PC-3 (cell line): Measurements from ENCODE around the gene SERINC3. TPM values are rescaled to one million over a fixed set of nuclear protein-coding genes. Genes with fewer than 3 reads are reported as not detected.
A peak's percentile ranks its signal among the peaks of the same experiment; 100 is the strongest.

Experiments
- ATAC-seq: fragments of 200-7000 bp; cut with Tn5 transposase; 2 replicates; pipeline ENCODE4 v1.9.1; 2020; ENCODE audit warnings: mild to moderate bottlenecking, moderate library complexity
- BruUV-seq: library from RNA; stranded (reverse); fragments of 400-500 nt; replicated peaks from 2 replicates; lab custom pipeline; 2021; lab: Mats Ljungman, UMichigan
- CTCF ChIA-PET: fragments of 300-600 bp; sonication (Branson Sonifier 250); formaldehyde crosslinking; loops from one replicate; lab custom pipeline; 2022; ENCODE audit warnings: antibody characterized with exemption; lab: Charles Lee
- POLR2A ChIA-PET: fragments of 300-600 bp; sonication (Branson Sonifier 250); formaldehyde crosslinking; loops from one replicate; lab custom pipeline; 2022; ENCODE audit warnings: antibody characterized with exemption; ENCODE audit not compliant: unreplicated experiment; lab: Charles Lee
- DNase-seq: peaks from one replicate; pipeline ENCODE4 v3.0.0-alpha.2; 2015
- H2AFZ ChIP-seq: fragments of 300-600 bp; sonication (generic); 2 replicates; pipeline ENCODE4 v1.6.0; 2016; ENCODE audit warnings: antibody characterized with exemption, low read length
- H3F3A ChIP-seq: fragments of 300-600 bp; sonication (generic); one replicate; pipeline ENCODE4 v1.6.0; 2017; ENCODE audit warnings: antibody characterized with exemption, low read length, control low read depth, mild to moderate bottlenecking; ENCODE audit not compliant: unreplicated experiment
- H3K27ac ChIP-seq: fragments of 300-600 bp; sonication (generic); 2 replicates; pipeline ENCODE4 v1.5.1; 2016; ENCODE audit warnings: mild to moderate bottlenecking, low read length
- H3K27me3 ChIP-seq: fragments of 300-600 bp; sonication (generic); 2 replicates; pipeline ENCODE4 v1.6.1; 2016; ENCODE audit warnings: low read length, mixed read lengths
- H3K36me3 ChIP-seq: fragments of 300-600 bp; sonication (generic); 2 replicates; pipeline ENCODE4 v1.6.1; 2016; ENCODE audit warnings: low read depth, mixed run types, low read length, mixed read lengths
- H3K4me1 ChIP-seq: fragments of 300-600 bp; sonication (generic); 2 replicates; pipeline ENCODE4 v1.5.1; 2016; ENCODE audit warnings: low read length; ENCODE audit not compliant: insufficient read depth
- H3K4me2 ChIP-seq: fragments of 300-600 bp; sonication (generic); 2 replicates; pipeline ENCODE4 v1.6.0; 2016; ENCODE audit warnings: low read length
- H3K4me3 ChIP-seq: fragments of 300-600 bp; sonication (generic); 2 replicates; pipeline ENCODE4 v1.5.1; 2016; ENCODE audit warnings: mild to moderate bottlenecking, low read length, mixed read lengths
- H3K79me2 ChIP-seq: fragments of 300-600 bp; sonication (generic); 2 replicates; pipeline ENCODE4 v1.6.1; 2017; ENCODE audit warnings: low read length, mixed read lengths
- H3K9ac ChIP-seq: fragments of 300-600 bp; sonication (generic); 2 replicates; pipeline ENCODE4 v1.6.0; 2016; ENCODE audit warnings: mild to moderate bottlenecking, low read length
- H3K9me2 ChIP-seq: fragments of 300-600 bp; sonication (generic); replicated peaks from 2 replicates; pipeline ENCODE4 v1.6.1; 2016; ENCODE audit warnings: mixed run types, low read length, mixed read lengths
- H3K9me3 ChIP-seq: fragments of 300-600 bp; sonication (generic); 2 replicates; pipeline ENCODE4 v1.6.1; 2016; ENCODE audit warnings: low read length, mixed read lengths
- H4K20me1 ChIP-seq: fragments of 300-600 bp; sonication (generic); 2 replicates; pipeline ENCODE4 v1.6.1; 2016; ENCODE audit warnings: low read length, mixed read lengths
- EZH2 ChIP-seq: fragments of 300-600 bp; sonication (generic); IDR thresholded peaks from one replicate; pipeline ENCODE4 v1.6.1; 2017; ENCODE audit warnings: antibody characterized with exemption, mild to moderate bottlenecking, low read length; ENCODE audit not compliant: unreplicated experiment
- EZH2phosphoT487 ChIP-seq: fragments of 300-600 bp; sonication (generic); IDR thresholded peaks from 2 replicates; pipeline ENCODE4 v1.6.1; 2018; ENCODE audit warnings: mild to moderate bottlenecking, antibody characterized with exemption, low read length, borderline replicate concordance
- intact Hi-C: fragments of 100-400 bp; cut with micrococcal nuclease; formaldehyde crosslinking; loops from 2 replicates; pipeline ENCODE4 v1.9.0; 2023
- total RNA-seq: library from RNA; depleted of rRNA; stranded (reverse); fragments of >200 nt; gene quantifications from 2 replicates; pipeline ENCODE4 v1.2.3, GENCODE V29; 2014
- TF ChIP-seq, protein P1 (sequence below): fragments of 300-600 bp; sonication (generic); conservative IDR thresholded peaks from 2 replicates; pipeline ENCODE4 v1.5.1; 2017; ENCODE audit warnings: antibody characterized with exemption, low read depth, mild to moderate bottlenecking, low read length

SERINC3 gene
- total RNA-seq, 1 experiment from 2014 or later = 92.6 TPM

DNA sequence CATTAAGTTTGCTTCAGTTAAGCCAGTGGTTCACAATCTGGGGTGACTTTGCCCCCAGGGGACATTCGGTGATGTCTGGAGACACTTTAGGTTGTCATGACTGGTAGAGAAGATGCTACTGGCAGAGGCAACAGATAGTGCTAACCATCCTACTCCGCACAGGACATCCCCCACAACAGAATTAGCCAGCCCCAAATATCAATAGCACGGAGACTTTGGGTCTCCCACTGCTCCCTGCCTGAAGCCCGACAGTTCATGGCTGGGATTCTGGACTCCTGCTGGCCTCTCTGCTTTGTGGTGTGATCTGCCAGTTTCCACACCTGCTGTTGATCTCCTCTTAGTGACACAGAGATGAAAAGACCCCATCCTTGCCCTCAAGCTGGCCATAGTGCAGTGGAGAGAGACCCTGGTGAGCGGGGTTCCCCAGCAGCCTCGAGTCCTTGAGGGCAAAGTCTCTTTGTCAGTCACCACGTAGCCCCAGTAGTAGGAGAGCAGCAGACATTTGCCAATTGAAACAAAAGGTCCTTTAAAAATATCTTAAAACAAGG is 70.9 kb downstream of the SERINC3 start:
- ATAC-seq = no peak
- Histone ChIP-seq H3K27ac (no peak overlapping the region), H3K79me2 (no peaks in the 10 kb centered on the region), H3K4me1 (no peaks in the 10 kb centered on the region), H2AFZ (no peak overlapping the region), H3K9me2 (no peaks in the 10 kb centered on the region), H3K9ac (no peak overlapping the region), H3K9me3 (no peaks in the 10 kb centered on the region), H3F3A (no peaks in the 10 kb centered on the region), H3K4me2 (no peak overlapping the region), H3K4me3 (no peak overlapping the region), H4K20me1 (no peaks in the 10 kb centered on the region), H3K27me3 (0 out of 2 replicates have a peak, but pooled peaks cover 2% of the 10 kb centered on the region), H3K36me3 (no peaks in the 10 kb centered on the region)
- POLR2A ChIA-PET = no interaction called here
- intact Hi-C loops = no loop called here
- no peak for DNase-seq
- CTCF ChIA-PET = no interaction called here
- BruUV-seq = no TSS peak
- TF ChIP-seq, protein P1, sequence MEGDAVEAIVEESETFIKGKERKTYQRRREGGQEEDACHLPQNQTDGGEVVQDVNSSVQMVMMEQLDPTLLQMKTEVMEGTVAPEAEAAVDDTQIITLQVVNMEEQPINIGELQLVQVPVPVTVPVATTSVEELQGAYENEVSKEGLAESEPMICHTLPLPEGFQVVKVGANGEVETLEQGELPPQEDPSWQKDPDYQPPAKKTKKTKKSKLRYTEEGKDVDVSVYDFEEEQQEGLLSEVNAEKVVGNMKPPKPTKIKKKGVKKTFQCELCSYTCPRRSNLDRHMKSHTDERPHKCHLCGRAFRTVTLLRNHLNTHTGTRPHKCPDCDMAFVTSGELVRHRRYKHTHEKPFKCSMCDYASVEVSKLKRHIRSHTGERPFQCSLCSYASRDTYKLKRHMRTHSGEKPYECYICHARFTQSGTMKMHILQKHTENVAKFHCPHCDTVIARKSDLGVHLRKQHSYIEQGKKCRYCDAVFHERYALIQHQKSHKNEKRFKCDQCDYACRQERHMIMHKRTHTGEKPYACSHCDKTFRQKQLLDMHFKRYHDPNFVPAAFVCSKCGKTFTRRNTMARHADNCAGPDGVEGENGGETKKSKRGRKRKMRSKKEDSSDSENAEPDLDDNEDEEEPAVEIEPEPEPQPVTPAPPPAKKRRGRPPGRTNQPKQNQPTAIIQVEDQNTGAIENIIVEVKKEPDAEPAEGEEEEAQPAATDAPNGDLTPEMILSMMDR = no peak
- TF ChIP-seq EZH2phosphoT487 (no peak), EZH2 (no peak)

DNA sequence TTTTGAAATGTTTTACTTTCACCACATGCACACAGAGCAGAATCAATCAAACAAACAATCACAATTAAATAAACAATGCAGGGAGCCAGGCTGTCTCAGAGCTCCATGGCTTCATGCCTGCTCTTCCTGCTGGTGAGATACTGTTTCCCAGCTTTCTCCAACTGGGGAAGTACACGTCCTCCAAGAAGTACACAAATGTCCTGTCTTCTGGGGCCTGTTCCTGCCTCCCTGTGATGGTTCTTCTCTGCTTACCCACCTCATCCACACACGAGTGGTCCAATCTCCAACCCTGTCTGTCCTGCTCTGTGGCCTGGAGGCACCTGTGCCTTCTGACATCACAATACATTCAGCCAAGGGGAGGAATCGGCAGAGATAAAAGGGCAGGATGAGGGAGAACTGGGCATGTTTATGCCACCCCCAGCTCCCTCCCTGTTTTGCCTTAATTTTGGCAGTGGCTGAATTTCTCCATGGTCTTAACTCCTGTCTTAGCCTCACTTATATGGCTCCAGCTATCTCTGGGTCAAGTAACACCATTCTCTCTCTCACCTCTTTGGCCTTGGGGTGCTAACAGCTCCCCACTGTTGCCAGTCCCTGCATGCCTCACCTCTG is 71.5 kb downstream of the SERINC3 start:
- Histone ChIP-seq H3K4me2 (no peak overlapping the region), H3K9ac (no peak overlapping the region), H3K27me3 (0 out of 2 replicates have a peak, but pooled peaks cover 2% of the 10 kb centered on the region), H3F3A (no peaks in the 10 kb centered on the region), H2AFZ (no peak overlapping the region), H3K9me3 (no peaks in the 10 kb centered on the region), H3K27ac (no peak overlapping the region), H3K79me2 (no peaks in the 10 kb centered on the region), H3K36me3 (no peaks in the 10 kb centered on the region), H4K20me1 (no peaks in the 10 kb centered on the region), H3K4me3 (no peak overlapping the region), H3K4me1 (no peaks in the 10 kb centered on the region), H3K9me2 (no peaks in the 10 kb centered on the region)
- CTCF ChIA-PET = interaction anchor here (0.6 kb wide), 1 partner anchor 9 kb away, joined by 3 read pairs; no protein-coding TSS in a partner anchor
- DNase-seq (no peak), ATAC-seq (peak; percentile 37)
- intact Hi-C loops = no loop called here
- BruUV-seq = no TSS peak
- no peak for TF ChIP-seq EZH2phosphoT487
- TF ChIP-seq EZH2 = no peak
- TF ChIP-seq, protein P1 = no peak
- POLR2A ChIA-PET = no interaction called here

DNA sequence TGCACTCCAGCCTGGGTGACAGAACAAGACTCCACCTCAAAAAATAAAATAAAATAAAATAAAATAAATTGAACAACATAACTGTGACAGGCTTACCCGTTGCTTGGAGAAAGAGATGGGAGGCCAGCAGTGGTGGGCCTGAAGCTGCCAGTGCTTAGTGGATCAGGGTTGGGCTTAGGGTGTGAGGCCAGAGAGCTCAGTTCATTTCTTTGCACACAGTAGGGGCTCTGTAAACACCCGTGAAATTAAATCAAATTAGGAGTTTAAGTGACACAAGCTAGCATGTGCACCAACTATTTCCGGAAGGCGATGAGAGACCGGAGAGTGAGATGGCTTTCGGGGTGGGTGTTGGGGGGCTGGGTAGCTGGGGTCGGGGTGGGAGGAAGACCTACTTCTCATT is 72.0 kb downstream of the SERINC3 start:
- Histone ChIP-seq H3K9me2 (no peaks in the 10 kb centered on the region), H3K79me2 (no peaks in the 10 kb centered on the region), H3K9me3 (no peaks in the 10 kb centered on the region), H3K4me3 (no peak overlapping the region), H3K4me1 (no peaks in the 10 kb centered on the region), H3K4me2 (no peak overlapping the region), H4K20me1 (no peaks in the 10 kb centered on the region), H3F3A (no peaks in the 10 kb centered on the region), H3K27me3 (0 out of 2 replicates have a peak, but pooled peaks cover 2% of the 10 kb centered on the region), H3K27ac (no peak overlapping the region), H3K36me3 (no peaks in the 10 kb centered on the region), H2AFZ (no peak overlapping the region), H3K9ac (no peak overlapping the region)
- CTCF ChIA-PET = interaction anchor here (0.6 kb wide), 1 partner anchor 9 kb away, joined by 3 read pairs; no protein-coding TSS in a partner anchor
- POLR2A ChIA-PET = no interaction called here
- intact Hi-C loops = no loop called here
- TF ChIP-seq EZH2phosphoT487 (no peak), EZH2 (no peak)
- TF ChIP-seq, protein P1 = no peak
- BruUV-seq = no TSS peak
- DNase-seq (no peak), ATAC-seq (no peak)
